GM21381 (cell line): Measurements from ENCODE around the gene ANKRD13D.
"Not testable (repeated sequence)": the region's sequence is repeated elsewhere in the genome, so short reads cannot be mapped to it uniquely, and the experiment has no call there.

Source experiments
- ATAC-seq: cut with Tn5 transposase; IDR thresholded peaks from one replicate; pipeline ENCODE4 v1.9.1; 2021; ENCODE audit warnings: mild to moderate bottlenecking, moderate library complexity; ENCODE audit not compliant: unreplicated experiment

ANKRD13D gene

DNA sequence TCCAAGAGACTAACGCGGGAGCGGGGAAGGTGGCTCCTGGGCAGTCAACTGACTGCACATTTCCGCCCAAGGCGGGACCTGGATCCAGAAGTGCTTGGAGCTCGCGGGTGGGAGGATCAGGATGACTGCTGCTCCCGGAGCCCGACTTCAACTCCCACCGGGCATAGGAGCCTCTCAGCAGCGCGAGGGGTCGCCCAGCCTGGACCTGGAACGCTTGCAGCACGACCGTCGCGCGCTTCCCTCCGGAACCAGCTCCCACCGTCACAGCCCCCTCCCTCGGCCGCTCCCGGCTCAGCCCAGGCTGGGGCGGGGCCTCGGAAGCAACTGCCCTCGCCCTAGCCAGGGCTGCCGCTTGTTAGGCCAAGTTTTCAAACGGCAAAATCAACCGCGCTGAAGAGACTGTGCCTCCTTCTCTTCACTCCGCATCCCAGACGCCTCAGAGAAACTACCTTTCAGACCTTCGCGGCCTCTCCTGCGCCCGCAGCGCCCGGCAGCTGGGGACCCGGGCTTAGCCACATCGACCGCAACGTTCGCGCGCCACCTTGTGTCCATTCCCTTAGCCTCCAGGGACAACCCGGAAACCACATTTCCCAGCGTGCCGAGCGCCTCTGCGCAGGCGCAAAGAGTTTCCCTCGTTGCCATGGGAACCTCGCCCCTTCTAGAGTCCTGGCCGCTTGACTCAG is 28.2 kb downstream of the ANKRD13D start:
- peak; percentile 80 for ATAC-seq

- ATAC-seq = peak; percentile 9
Observed at GRCh38 chr11:67317888-67318555, 28.9 kb downstream of the ANKRD13D start.

- not testable (repeated sequence) for ATAC-seq
Observed at GRCh38 chr11:67318876-67319275, 29.8 kb downstream of the ANKRD13D start.

DNA sequence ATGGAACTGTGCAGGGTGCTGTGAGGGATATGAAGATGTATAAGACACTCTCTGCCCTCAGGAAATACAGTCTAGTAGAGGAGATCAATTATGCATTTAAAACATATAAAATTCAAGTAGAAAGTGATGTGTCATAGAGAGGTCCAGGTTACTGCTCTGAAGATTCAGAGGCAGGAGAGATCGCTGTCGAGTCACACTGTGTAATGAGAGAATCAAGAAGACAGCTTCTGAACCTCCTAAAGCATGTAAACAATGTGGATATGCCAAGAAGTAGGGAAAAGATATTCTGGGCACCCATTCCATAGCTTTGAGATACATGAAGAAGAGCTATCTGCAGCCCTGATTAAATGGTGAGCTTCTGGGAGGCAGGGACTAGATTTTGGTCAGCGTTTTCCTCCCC is 30.9 kb downstream of the ANKRD13D start:
- ATAC-seq = no peak

GRCh38 chr11:67320691-67321090 is 31.6 kb downstream of the ANKRD13D start:
- ATAC-seq = no peak

DNA sequence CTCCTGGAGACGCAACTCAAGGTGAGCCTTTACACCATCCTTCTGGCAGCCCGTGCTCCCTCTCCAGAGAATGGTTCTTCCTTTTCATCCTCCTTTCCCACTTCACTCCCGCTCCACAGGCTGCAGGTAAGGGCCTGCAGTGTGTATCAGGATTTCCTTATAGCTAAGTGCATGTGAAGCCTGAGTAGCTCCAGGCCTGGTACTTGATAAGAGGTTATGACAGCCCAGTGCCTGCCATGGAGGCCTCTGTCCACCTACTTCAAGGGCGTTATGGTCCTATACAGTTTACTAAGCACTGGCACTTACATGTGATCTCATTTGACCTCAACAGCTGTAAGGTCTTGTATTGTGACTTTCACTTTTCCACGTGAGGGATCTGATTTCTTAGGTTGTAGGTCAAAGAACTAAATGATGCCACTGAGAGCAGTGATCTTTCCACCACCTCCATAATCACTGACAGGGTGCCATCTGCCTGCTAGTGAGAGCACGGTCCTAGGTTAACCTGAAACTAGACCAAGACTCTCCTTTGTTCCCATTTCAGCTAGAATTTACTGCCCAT is 32.3 kb downstream of the ANKRD13D start:
- no peak for ATAC-seq

DNA sequence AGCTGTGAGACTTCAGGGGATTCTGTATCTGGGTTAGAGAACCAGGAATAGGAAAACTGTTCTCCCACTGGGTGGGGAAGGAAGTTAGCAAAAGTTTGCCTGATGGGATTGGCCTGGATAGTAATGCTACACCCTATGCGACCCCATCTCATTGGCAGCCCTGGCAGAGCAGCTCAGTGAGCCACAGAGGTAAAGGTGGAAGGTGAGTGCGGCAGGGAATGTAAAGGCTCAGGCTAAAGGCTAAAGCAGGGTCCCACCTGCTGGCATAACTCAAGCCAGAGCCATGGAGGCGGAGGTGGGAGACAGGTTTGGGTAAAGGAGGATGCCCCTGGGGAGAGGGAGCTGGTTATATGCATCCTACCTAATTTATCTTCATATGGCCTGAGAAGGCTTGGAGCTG is 32.9 kb downstream of the ANKRD13D start:
- no peak for ATAC-seq

- ATAC-seq = no peak
Observed at GRCh38 chr11:67323526-67323925, 34.4 kb downstream of the ANKRD13D start.

- no peak for ATAC-seq
Observed at GRCh38 chr11:67332081-67332691, 43.1 kb downstream of the ANKRD13D start.

DNA sequence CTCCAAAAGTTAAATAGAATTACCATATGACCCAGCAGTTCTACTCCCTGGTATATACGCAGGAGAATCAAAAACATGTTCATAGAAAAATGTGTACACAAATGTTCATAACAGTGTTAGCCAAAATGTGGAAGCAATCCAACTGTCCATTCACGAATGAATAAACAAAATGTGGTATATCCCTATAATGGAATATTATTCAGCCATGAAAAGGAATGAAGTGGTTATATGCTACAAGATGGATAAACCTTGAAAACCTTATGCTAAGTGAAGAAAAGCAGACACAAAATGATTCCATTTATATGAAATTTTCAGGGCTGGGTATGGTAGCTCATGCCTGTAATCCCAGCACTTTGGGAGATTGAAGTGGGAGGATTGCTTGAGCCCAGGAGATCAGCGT is 48.2 kb downstream of the ANKRD13D start:
- no peak for ATAC-seq

DNA sequence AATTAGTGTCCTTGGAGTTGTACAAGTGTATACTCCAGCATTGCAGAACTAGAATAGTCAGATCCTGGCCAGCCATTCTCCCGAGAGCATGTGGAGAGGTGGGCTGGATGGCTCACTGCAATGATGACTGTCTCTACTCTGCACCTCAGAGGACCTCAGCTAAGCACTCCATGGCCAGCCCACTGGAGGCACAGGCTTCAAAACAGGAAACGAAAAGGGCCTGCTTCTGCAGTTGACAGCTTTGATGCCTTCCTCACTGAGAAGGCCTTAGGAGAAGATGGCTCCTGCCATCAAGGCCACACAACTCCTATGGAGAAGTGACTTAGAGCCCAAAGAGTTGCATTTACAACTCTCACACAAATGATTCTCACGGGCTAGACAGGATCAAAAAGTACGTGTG is 55.2 kb downstream of the ANKRD13D start:
- no peak for ATAC-seq

DNA sequence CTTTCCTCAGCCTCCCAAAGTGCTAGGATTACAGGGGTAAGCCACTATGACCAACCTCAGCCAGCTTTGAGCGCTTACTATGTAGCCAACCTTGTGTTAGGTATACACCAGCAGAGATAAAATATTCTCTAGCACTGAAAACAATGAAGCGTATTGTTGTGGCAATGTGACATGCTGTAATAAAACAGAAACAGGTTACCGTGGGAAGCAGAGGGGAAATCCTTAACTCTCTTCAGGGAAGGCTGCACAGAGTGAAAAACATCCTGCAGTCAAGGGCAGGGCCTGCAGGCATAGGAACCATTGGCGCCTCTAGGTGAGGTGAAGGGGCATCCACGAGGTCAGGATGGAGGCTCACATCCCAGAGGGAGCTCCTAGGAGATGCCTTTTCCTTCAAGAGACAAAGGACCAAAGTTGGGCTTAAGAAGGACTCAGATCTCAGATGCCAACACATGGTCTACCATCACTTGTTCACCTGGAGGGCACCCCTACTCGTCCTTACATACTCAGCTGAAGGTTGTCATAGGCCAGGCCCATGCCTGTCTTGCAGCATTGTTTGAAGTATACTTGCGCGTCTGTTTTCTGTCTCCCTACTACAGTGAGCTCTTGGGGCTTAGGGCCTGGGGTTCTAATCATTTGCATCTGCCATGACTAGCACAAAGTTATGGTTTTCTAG is 56.3 kb downstream of the ANKRD13D start:
- no peak for ATAC-seq

DNA sequence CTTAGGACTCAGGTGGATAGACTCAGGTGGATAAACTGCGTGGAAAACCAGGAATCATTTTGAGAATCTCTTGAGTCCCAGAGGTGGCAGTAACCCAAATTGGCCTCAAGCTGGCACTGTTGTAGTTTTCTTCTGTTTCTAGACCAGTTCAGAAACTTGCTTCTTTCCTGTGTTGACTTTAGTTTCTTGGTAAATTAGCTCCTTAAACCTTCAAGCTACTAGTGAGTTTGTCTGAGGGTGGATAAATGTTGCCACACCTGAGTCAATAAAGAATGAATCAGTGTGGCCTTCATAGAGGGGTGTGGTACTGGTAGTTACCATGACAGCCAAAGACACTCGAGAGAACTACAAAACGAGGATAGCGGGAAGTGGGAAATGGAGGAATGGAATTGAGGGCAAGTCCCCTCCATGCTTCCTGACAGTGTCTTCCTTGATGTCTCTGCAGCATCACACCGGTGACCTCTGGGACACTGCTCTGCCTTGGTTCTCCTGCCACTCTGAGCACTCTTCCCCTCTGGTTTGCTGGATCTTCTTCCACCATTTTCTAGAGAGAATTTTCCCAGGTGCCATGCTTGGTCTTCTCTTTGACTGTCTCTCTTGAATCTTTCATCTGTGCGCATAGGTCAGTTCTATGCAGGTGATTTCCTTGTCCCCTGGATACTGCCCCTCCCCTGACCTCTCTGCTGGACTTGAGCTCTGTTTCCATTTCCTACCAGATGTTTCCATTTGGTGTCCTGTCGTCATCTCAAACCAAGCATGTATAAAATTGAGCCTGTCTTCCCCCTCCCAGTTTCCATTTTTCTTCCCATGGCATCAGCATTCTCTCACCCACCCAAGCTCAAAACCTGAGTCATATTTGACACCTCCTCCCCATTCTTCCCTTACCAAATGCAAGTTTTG is 57.1 kb downstream of the ANKRD13D start:
- no peak for ATAC-seq

- no peak for ATAC-seq
Observed at GRCh38 chr11:67347964-67348749, 59.1 kb downstream of the ANKRD13D start.

- no peak for ATAC-seq
Observed at GRCh38 chr11:67349036-67349435, 59.9 kb downstream of the ANKRD13D start.

DNA sequence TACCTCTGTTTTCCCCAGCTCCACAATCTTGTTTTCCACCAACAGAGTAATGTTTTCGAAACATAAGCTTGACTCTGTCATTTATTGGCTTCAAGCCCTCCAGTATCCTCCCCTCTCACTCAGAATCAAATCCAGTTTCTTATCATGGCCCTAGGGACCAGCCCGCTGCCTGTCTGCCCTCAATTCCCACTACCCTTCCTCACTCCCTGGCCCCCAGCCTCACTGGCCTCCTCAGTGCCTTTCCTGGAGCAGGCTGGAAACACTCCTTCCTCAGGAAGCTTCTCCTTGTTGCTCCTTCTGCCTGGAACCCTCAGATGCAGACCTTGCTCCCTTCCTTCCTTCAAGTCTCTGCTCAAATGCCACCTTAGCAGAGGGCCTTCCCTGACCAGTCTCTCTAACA is 60.4 kb downstream of the ANKRD13D start:
- no peak for ATAC-seq

DNA sequence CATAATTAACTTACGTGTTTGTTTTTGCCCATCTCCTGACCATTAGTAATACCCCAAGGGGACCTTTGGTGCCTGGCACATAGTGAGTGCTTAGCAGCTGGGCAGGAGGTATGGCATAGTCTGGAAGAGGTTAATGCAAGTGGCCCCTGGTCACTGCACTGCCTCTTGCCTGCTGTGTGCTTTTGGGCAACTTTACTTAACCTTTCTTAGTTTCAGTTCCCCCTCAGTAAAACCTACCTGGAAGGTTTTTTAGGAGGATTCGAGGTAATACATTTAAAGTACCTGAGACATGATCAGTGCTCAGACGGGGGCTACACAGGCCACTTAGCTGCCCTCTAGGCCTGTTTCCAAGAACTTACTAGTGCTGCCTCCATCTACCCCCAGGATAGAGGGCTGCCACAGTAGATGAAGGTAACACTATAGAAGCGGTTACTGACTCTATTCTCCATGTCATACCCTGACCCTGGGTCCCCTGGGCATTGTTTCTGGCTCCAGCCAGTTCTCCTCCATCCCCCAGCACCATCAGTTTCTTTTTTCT is 60.9 kb downstream of the ANKRD13D start:
- no peak for ATAC-seq

- no peak for ATAC-seq
Observed at GRCh38 chr11:67351275-67352005, 62.3 kb downstream of the ANKRD13D start.
